Measurements from ENCODE around the gene RABGAP1L.
A peak's percentile ranks its signal among the peaks of the same experiment; 100 is the strongest.

DNA sequence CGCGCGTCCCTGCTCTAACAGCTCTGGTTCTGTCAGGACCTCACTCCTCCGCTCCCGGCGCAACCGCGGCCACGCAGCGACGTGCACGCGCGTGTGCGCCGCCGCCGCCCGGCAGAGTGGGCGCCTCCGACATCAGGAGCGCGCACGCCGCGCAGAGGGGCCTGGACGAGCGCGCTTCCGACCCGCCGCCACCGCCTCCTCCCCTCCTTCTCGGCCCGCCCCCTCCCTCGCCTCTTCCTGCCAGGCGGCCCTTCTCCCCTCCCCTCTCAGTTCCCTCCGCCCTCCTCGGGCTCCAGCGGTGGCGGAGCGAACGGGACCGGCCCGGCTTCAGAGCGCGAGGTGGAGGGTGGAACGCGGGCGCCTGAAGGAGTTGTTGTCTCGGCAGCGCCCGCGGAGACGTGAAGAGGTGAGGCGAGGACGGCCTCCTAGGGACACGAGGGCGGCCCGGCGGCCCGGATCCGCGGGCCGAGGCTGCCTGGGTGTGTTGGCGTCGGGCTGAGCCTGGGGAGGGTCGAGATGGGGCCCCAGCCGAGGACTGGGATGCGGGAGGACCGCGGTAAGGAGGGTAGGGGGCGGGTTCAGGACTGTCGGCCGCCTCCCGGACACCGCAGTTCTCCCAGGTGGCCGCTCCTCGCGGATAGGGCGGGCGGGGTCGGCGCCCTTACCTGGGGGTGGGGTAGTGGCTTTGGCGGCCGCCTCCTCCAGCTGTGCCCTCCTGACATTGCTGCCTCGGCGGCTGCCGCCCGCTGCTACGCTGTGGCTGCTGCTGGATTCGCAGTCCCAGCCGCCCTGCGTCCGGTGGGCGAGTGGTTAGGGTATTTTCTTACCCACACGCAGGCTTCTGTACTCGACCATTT, at the start of gene RABGAP1L:
- TF ChIP-seq, protein P1, sequence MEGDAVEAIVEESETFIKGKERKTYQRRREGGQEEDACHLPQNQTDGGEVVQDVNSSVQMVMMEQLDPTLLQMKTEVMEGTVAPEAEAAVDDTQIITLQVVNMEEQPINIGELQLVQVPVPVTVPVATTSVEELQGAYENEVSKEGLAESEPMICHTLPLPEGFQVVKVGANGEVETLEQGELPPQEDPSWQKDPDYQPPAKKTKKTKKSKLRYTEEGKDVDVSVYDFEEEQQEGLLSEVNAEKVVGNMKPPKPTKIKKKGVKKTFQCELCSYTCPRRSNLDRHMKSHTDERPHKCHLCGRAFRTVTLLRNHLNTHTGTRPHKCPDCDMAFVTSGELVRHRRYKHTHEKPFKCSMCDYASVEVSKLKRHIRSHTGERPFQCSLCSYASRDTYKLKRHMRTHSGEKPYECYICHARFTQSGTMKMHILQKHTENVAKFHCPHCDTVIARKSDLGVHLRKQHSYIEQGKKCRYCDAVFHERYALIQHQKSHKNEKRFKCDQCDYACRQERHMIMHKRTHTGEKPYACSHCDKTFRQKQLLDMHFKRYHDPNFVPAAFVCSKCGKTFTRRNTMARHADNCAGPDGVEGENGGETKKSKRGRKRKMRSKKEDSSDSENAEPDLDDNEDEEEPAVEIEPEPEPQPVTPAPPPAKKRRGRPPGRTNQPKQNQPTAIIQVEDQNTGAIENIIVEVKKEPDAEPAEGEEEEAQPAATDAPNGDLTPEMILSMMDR (IDR thresholded peaks at IDR 0.05) = no peak
- TF ChIP-seq, protein P2, sequence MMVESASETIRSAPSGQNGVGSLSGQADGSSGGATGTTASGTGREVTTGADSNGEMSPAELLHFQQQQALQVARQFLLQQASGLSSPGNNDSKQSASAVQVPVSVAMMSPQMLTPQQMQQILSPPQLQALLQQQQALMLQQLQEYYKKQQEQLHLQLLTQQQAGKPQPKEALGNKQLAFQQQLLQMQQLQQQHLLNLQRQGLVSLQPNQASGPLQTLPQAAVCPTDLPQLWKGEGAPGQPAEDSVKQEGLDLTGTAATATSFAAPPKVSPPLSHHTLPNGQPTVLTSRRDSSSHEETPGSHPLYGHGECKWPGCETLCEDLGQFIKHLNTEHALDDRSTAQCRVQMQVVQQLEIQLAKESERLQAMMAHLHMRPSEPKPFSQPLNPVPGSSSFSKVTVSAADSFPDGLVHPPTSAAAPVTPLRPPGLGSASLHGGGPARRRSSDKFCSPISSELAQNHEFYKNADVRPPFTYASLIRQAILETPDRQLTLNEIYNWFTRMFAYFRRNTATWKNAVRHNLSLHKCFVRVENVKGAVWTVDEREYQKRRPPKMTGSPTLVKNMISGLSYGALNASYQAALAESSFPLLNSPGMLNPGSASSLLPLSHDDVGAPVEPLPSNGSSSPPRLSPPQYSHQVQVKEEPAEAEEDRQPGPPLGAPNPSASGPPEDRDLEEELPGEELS (CRISPR knock-in tag; IDR thresholded peaks at IDR 0.05) = peak; percentile 35; the same call in 1 of the 2 replicates
- TF ChIP-seq FOXP1 (CRISPR knock-in tag; IDR thresholded peaks at IDR 0.05; ENCODE audit: borderline replicate concordance) (no peak), ZNF121 (CRISPR knock-in tag; IDR thresholded peaks at IDR 0.05) (no peak), NFYB (CRISPR knock-in tag; conservative IDR thresholded peaks at IDR 0.05; ENCODE audit: low read depth) (no peak), USF1 (CRISPR knock-in tag; IDR thresholded peaks at IDR 0.05) (0 out of 2 replicates have a peak, but pooled peaks have one; percentile 42), FOXJ3 (CRISPR knock-in tag; IDR thresholded peaks at IDR 0.05; ENCODE audit: borderline replicate concordance) (no peak), CREB1 (CRISPR knock-in tag; IDR thresholded peaks at IDR 0.05) (no peak), ZSCAN18 (CRISPR knock-in tag; IDR thresholded peaks at IDR 0.05) (no peak)
- TF ChIP-seq, protein P3, sequence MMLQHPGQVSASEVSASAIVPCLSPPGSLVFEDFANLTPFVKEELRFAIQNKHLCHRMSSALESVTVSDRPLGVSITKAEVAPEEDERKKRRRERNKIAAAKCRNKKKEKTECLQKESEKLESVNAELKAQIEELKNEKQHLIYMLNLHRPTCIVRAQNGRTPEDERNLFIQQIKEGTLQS (CRISPR knock-in tag; conservative IDR thresholded peaks at IDR 0.05) = no peak
- TF ChIP-seq, protein P4, sequence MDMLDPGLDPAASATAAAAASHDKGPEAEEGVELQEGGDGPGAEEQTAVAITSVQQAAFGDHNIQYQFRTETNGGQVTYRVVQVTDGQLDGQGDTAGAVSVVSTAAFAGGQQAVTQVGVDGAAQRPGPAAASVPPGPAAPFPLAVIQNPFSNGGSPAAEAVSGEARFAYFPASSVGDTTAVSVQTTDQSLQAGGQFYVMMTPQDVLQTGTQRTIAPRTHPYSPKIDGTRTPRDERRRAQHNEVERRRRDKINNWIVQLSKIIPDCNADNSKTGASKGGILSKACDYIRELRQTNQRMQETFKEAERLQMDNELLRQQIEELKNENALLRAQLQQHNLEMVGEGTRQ (CRISPR knock-in tag; IDR thresholded peaks at IDR 0.05) = no peak
